ENCODE results near the gene DCDC2B.

Gene DCDC2B

GRCh38 chr1:32197074-32197473, 11.8 kb upstream of the DCDC2B start:
- no peak for DNase-seq

GRCh38 chr1:32197837-32198236, 11.1 kb upstream of the DCDC2B start:
- DNase-seq = no peak

GRCh38 chr1:32198237-32199042, 10.4 kb upstream of the DCDC2B start:
- DNase-seq = no peak

DNA sequence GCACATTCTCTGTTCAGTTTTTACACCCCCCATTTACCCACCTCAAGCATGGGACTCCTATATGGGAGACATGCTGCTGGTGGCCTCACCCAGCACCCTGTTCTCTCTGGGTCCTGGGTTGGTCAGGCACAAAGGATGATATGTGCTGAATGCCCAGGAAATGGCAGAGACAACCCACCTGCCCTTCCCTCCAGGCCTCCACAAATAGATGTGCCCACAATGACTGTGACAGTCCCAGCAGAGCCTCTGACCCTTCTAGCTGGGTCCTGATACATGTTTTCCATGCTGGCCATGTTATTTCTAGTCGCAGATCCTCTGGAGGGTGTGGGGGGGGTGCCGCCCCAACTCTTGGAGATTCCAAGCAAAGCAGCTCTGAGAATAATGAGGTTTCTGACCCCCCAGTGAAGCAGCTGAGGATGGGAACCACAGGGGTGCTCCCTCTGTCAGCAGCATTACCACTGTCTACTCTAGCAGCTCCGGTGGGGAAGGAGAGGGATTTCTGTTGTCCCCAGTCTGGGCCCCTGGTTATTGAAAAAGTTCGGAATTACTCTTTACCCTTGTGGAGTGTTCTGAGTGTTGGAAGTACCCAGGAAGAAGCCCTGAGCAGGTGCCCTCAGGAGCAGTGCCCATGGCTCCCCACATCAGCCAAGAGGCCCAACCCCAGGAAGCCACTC, 9.7 kb upstream of the DCDC2B start:
- DNase-seq = no peak

DNA sequence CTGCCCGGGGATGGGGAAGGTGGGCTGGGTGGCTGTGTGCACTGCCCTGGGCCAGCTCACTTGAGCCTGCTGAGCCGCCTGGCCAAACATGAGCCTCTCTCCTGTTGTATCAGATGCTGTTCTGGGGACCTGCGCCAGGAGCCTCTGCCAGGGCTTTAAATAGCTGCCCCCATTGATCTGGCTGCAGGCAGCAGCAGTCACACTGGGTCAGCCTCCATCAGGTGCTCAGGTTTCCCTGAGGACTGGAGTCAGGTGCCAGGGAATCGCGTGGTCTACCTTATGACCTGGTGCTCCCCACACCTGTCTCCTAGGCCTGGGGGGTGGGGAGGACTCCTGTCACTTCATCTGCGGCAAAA, 9.2 kb upstream of the DCDC2B start:
- DNase-seq = no peak

- peak; percentile 75 for DNase-seq
These were observed 8.5 kb upstream of the DCDC2B start, which contains the start of gene CCDC28B for GRCh38 chr1:32200226-32201010. CCDC28B (plus strand) TSS chr1:32200595; CDS start chr1:32201936, 1,341 bp downstream.

- DNase-seq = peak; percentile 62
These were observed 7.7 kb upstream of the DCDC2B start for GRCh38 chr1:32201011-32201855.

DNA sequence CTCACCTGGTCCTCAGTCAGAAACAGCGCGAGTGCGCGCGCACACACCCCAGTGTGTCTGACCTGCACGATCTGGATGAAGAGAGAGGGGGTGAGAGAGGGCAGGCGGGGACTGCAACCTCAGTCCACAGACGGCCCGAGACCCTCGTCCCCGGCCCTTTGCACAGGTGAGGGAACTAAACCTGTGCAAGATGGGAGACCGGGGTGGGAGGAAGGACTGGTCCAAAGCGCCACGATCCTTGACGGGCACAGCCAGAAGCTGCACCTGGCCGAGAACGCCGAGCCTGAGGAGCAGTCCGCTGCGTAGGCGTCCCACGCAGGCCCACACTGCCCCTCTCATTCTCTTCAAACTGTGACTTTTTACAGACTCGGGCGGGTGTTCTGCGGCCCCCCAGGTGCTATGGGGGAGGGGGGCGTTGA, 3.9 kb upstream of the DCDC2B start:
- no peak for DNase-seq

DNA sequence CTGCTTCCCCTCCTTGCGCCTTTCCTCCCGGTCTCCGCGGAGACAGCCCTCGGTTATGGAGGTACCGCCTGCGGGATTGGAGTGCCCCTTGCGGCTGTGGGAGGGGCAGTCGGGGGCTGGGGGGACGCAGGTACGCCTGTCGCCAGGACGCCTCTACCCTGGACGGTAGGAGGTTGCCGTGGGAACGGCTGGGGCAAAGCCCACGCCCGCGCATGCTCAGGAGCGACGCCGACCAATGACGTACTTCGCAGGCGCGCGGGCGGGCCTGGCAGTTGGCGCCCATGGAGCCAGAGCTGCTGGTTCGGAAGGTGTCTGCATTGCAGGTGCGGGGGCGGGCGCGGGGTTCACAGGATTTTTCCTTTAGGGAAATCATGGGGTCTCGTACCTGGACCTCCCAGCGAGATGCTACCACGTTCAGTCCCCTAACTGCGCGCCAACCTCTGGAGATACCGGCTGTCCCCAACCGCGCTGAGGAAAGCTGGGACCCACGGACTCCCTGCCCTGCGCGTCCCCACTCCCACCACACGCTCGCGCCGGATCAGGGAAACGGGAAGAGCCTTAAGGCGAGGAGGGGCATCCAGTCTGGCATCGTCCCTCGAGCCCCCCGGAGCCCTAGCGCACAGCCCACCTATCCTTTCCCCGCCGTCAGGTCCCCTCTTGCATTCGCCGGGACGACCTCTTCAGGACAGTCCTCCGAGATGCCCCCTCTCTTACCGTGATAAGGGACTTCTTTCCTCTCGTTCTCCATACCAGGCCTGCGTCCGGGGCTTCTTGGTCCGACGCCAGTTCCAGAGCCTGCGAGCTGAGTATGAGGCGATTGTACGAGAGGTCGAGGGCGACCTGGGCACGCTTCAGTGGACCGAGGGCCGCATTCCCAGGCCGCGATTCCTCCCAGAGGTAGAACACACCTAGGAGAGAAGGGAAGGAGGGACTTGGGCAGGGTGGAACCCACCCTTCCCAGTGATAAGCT, 3.2 kb upstream of the DCDC2B start, which contains the start of gene IQCC:
IQCC (plus strand) TSS at position 271 of the 970 bp plus-strand sequence; CDS start at position 282, 11 bp downstream.
- peak; percentile 81 for DNase-seq

GRCh38 chr1:32208469-32208868, 420 bp upstream of the DCDC2B start:
- DNase-seq = no peak

DNA sequence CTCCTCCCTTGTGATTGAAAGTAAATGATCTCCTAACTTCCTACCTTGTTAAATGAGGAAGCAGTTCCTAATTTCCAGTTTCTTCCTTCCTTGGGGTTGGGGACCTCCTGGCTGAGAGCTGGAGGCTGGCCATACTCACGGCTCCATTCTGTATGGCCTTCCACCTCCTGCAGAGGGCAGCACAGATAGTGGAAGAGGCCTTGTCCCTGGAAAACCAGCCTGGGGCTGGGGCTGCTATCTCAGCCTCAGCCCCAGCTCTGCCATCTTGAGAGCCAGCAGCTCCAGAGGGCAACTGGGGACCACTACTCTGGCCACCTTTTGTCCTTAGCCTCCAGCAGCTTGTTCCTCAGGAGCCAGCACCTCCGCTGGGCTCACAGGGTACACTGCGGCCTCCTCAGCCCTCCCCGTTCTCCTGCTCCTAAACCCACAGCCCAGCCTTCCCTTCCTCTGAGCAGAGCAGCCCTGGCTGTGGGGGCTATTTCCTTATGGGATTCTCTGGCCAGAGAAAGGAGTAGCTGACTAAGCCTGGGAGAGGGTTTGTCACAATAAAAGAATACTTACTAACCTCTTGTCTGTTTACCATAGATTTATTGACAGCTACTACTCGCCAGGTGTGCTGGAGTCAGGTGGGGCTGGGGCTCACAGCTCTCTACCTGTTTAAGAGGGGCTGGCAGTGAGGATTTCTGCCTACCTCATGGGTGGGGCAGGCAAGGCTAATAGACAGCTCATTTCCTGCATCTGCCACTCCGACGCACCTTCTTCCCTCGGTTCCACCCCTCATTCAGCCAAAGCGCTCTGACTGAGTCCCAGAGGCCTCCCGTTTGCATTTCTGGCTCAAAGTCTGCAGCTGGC, 7.0 kb downstream of the DCDC2B start:
- DNase-seq = peak; percentile 70

DNA sequence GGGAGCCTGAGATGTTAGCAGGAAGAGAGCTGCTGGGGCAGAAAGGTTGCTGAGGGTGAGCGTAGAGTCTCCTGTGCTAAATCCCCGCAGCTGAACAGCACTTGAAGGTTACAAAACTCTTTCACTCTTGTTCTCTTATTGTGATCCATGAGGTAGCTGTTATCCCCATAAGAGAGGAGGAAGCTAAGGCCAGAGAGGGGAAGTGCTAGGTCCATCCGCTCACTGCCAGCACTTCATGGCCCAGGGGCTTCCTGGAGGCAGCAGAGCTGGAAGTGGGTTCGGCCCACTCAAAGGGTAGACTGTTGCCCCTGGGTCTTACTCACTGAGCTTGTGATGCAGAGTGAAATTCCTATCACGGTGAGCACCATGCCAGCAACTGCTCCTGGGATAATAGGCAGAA, 7.7 kb downstream of the DCDC2B start:
- no peak for DNase-seq

DNA sequence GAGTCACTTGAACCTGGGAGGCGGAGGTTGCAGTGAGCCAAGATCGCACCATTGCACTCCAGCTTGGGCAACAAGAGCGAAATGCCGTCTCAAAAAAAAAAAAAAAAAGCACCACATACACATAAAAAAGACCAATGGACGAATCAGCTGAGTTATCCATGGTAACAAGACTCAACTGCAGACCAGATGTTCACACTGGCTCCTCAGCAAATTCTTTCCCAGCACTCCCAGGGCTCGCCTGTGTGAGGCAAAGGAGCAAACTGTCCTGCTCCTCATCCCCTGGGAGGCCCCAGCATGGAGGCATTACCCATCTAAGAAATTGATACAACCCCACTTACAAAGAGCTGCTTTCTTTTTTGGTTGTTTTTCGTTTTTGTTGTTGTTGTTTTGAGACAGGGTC, 10.1 kb downstream of the DCDC2B start:
- DNase-seq = no peak

DNA sequence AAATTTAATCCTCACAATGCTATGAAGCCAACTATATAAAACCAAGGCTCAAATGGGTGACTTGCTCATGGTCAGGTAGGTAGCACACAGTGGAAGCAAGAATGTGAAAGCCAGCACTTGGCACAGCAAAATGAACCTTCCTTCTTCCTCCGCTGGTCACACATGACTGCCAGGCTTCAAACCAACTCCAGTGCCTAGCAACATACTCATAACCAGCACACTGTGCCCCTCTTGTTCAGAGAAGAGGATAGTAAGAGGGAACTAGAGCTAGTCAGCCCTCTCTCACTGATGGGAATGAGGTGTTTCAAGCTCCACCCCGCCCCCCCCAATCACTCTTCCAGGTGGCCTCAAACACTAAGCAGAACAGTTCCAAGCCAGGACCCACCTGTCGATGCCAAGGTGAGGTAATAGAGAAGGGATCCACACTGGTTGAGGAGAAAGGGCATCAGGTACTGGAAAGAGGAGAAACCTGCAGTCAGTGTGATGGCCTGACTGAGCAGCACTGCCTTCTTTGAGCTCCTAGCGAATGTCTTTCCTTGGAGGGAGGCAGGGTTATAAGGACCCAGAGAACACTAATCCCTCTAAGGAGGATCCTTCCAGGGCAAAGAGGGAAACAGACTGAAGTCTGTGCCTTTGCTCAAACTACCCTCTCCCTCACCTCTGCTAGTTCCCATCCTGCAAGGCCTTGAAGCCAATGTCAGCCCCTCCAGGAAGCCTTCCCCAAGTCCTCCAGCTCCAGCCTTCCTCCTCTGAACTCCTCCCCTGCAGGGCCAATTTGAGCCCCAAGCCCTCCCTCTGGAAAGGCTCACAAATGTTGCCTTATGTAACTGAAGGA, 12.1 kb downstream of the DCDC2B start:
- DNase-seq = no peak

DNA sequence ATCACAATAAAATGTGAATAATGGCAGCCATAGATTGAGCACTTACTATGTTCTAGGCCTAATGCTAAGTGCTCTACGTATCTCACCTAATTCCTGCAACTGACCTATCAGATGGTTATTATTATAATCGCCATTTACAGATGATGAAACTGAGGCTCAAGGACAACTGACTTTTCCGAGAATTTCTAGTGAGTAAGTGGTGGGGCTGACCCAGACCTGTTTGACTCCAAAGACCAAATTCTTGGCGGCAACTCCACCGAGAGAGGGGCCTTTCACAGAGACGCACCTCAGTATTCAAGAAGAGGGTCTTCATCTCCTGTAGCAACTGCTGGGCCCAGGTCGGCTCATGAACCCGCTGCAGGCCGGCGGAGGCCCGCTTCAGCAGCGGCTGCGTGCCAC, 12.7 kb downstream of the DCDC2B start:
- DNase-seq = no peak

DNA sequence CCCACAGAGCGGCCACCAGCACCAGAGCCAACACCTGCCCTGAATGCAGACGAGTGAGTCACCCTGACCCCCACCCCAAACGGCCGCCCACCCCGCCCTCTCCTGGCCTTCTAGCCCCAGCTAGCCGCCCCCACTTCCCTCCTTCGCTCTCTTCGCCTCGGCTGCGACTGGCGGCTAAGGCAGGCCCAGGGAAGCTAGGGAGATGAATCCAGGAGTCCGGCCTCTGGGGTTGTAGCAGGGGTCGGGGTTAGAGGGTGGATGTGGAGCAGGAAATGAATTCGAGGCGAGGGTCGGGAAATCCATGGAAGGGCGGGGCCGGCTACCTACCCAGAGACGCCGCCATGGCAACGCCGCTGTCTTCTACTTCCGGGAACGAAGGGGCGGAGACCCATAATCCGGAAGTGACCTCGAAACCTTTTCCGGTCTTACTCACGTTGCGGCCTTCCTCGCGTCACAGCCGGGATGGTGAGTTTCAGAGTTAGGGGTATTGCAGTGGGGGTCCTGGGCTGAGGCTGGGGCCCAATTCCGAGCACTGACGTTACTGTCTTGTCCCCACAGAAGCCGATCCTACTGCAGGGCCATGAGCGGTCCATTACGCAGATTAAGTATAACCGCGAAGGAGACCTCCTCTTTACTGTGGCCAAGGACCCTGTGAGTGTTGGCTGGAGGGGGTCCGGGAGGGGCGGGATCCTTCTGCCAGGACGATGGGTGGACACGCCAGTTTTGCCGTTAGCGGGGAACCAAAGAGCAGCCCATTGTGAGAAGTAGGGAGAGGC, 13.3 kb downstream of the DCDC2B start, which contains the start of the genes EIF3I and TMEM234:
EIF3I (plus strand) TSS at position 428 of the 776 bp plus-strand sequence; CDS start at position 463, 35 bp downstream.
TMEM234 (minus strand) TSS at position 374 of the 776 bp plus-strand sequence; CDS start at position 343, 31 bp downstream.
- peak; percentile 93 for DNase-seq

GRCh38 chr1:32223683-32224082, 14.8 kb downstream of the DCDC2B start:
- DNase-seq = no peak

DNA sequence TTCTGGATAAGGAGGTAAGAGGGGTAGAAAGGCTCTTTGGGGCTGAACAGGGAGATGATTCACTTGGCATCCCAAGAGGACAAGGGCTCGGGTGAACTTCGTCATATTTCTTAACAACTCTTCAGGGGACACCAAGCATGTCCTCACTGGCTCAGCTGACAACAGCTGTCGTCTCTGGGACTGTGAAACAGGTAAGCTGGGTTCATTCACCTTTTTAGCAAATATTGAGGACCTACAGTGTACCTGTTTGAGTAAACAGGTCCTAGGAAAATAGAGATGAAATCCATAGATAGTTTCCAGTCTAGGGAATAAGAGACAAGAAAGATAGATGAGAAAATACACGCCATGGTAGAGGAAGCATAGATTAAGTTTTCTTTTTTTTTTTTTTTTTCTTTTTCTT, 15.4 kb downstream of the DCDC2B start:
- DNase-seq = no peak
